Coronary artery (tissue), 2 donors: ENCODE measurements around the gene PDGFRB.

ENCODE experiments used
- DNase-seq: peaks from one replicate; pipeline ENCODE4 v3.0.0-alpha.2; 2017; ENCODE audit warnings: low spot score
- H3K27ac ChIP-seq, 2 donors: fragments of 200-600 bp; sonication (generic); one replicate each; pipeline ENCODE4 v1.5.1; 2016 to 2019
- H3K4me3 ChIP-seq: fragments of 200-600 bp; sonication (generic); 2 replicates; pipeline ENCODE4 v1.5.1; 2016; ENCODE audit warnings: mild to moderate bottlenecking, moderate library complexity
- CTCF ChIP-seq: fragments of 200-600 bp; sonication (generic); IDR thresholded peaks from one replicate; pipeline ENCODE4 v1.5.1; 2019; ENCODE audit warnings: antibody characterized with exemption

The PDGFRB gene

GRCh38 chr5:150153957-150154617, 1.6 kb downstream of the PDGFRB start:
- no peak for DNase-seq
- H3K27ac ChIP-seq: peak overlapping the region; percentile 96 to 97
- TF ChIP-seq CTCF: no peak
- H3K4me3 ChIP-seq: peak overlapping the region; percentile 81

- peak overlapping the region; percentile 96 to 97 for H3K27ac ChIP-seq
- DNase-seq: no peak
- H3K4me3 ChIP-seq: peak overlapping the region; percentile 81
- no peak for TF ChIP-seq CTCF
Measured at GRCh38 chr5:150153483-150153882, 2.2 kb downstream of the PDGFRB start.

GRCh38 chr5:150152636-150153462, 2.8 kb downstream of the PDGFRB start:
- Histone ChIP-seq H3K27ac (peak overlapping the region; percentile 96 to 97), H3K4me3 (peak overlapping the region; percentile 81)
- no peak for TF ChIP-seq CTCF
- DNase-seq: no peak

GRCh38 chr5:150149618-150150017, 6.0 kb downstream of the PDGFRB start:
- peak overlapping the region; percentile 96 to 98 for H3K27ac ChIP-seq
- peak overlapping the region; percentile 81 for H3K4me3 ChIP-seq
- TF ChIP-seq CTCF: no peak
- DNase-seq: no peak

- peak overlapping the region; percentile 81 for H3K4me3 ChIP-seq
- peak overlapping the region; percentile 96 to 98 for H3K27ac ChIP-seq
- no peak for TF ChIP-seq CTCF
- peak; percentile 90 for DNase-seq
Measured at GRCh38 chr5:150148117-150148927, 7.3 kb downstream of the PDGFRB start.

- no peak for DNase-seq
- Histone ChIP-seq H3K4me3 (peak overlapping the region; percentile 81), H3K27ac (peak overlapping the region; percentile 96 to 98)
- TF ChIP-seq CTCF: no peak
Measured at GRCh38 chr5:150147670-150148069, 8.0 kb downstream of the PDGFRB start.
